ENCODE measurements around the gene ZNF610.
"Not testable (repeated sequence)": the region's sequence is repeated elsewhere in the genome, so short reads cannot be mapped to it uniquely, and the experiment has no call there.

Gene ZNF610

GRCh38 chr19:52336117-52336790, at the start of gene ZNF610:
Gene ZNF610 (plus strand): TSS chr19:52336243. CDS start chr19:52349173, 12,930 bp downstream.
- DNase-seq (ENCODE audit: low read depth): peak; percentile 84

- no peak for DNase-seq (ENCODE audit: low read depth)
These were observed 49.8 kb upstream of the ZNF610 start for GRCh38 chr19:52286256-52286655.

GRCh38 chr19:52291781-52292180, 44.3 kb upstream of the ZNF610 start:
- no peak for DNase-seq (ENCODE audit: low read depth)

- not testable (repeated sequence) for DNase-seq (ENCODE audit: low read depth)
These were observed 43.1 kb upstream of the ZNF610 start for GRCh38 chr19:52292946-52293345.

GRCh38 chr19:52296400-52296772, 39.7 kb upstream of the ZNF610 start:
- DNase-seq (ENCODE audit: low read depth): no peak

- peak; percentile 69 for DNase-seq (ENCODE audit: low read depth)
These were observed 39.1 kb upstream of the ZNF610 start, which contains the start of gene ZNF480 for GRCh38 chr19:52296773-52297600. Gene ZNF480 (plus strand): TSS chr19:52297169. CDS start chr19:52300413, 3,244 bp downstream.

- no peak for DNase-seq (ENCODE audit: low read depth)
These were observed 38.3 kb upstream of the ZNF610 start for GRCh38 chr19:52297601-52298364.

GRCh38 chr19:52307275-52307674, 28.8 kb upstream of the ZNF610 start:
- no peak for DNase-seq (ENCODE audit: low read depth)

GRCh38 chr19:52322429-52322828, 13.6 kb upstream of the ZNF610 start:
- DNase-seq (ENCODE audit: low read depth): no peak

- DNase-seq (ENCODE audit: low read depth): no peak
These were observed 4.3 kb upstream of the ZNF610 start for GRCh38 chr19:52331757-52332156.

- DNase-seq (ENCODE audit: low read depth): no peak
These were observed 301 bp upstream of the ZNF610 start for GRCh38 chr19:52335768-52336116.

- no peak for DNase-seq (ENCODE audit: low read depth)
These were observed 843 bp downstream of the ZNF610 start for GRCh38 chr19:52336791-52337381.

- not testable (repeated sequence) for DNase-seq (ENCODE audit: low read depth)
These were observed 3.0 kb downstream of the ZNF610 start for GRCh38 chr19:52339022-52339421.

- DNase-seq (ENCODE audit: low read depth): peak; percentile 38
These were observed 7.5 kb downstream of the ZNF610 start for GRCh38 chr19:52343548-52343947.

- DNase-seq (ENCODE audit: low read depth): no peak
These were observed 9.1 kb downstream of the ZNF610 start for GRCh38 chr19:52345162-52345561.

GRCh38 chr19:52351512-52351911, 15.5 kb downstream of the ZNF610 start:
- DNase-seq (ENCODE audit: low read depth): no peak

GRCh38 chr19:52366414-52366824, 30.4 kb downstream of the ZNF610 start:
- DNase-seq (ENCODE audit: low read depth): no peak

GRCh38 chr19:52369559-52370340, 33.7 kb downstream of the ZNF610 start, which contains the start of gene ZNF880:
Gene ZNF880 (plus strand): TSS chr19:52369923. CDS start chr19:52369966, 43 bp downstream.
- DNase-seq (ENCODE audit: low read depth): peak; percentile 91

- DNase-seq (ENCODE audit: low read depth): no peak
These were observed 34.3 kb downstream of the ZNF610 start for GRCh38 chr19:52370341-52370710.

- no peak for DNase-seq (ENCODE audit: low read depth)
These were observed 55.1 kb downstream of the ZNF610 start for GRCh38 chr19:52391135-52391534.

All from stimulated activated CD4-positive, alpha-beta T cell treated with anti-CD3 and anti-CD28 coated beads, Interleukin-2, amount 100 ng/mL, for 4 hours (primary cell).